LHCN-M2 (cell line): ENCODE measurements around the gene FAM131A. TPM values are rescaled to one million over a fixed set of nuclear protein-coding genes. Genes with fewer than 3 reads are reported as not detected.

Source experiments
- DNase-seq: peaks from one replicate; pipeline ENCODE4 v3.0.0-alpha.2; 2012; ENCODE audit warnings: low read depth
- total RNA-seq: library from RNA; depleted of rRNA; stranded (reverse); fragments of >200 nt; gene quantifications from 2 replicates; pipeline ENCODE4 v1.2.3, GENCODE V29; 2014

Gene FAM131A
- total RNA-seq, 1 experiment from 2014 or later: 7.1 TPM

DNA sequence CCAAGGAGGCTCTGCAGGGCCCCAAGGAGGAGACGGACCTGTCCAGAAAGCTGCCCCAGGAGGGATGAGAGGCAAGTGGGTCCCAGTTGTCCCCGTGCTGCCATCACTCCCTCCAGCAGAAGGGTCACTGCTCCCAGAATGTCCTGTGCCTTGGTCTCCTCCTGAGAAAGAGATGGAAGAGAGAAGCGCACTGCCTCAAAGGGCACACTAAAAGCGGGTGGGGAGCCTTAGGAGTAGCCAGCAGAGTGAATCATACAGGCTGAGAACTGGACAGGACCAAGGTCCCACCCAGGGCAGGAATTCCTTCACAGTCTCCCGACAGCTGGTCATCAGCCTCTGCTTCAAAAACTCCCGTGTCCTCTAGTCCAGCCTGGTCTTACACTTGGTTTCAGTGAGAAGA, 36.0 kb downstream of the FAM131A start:
- DNase-seq: peak; percentile 61

DNA sequence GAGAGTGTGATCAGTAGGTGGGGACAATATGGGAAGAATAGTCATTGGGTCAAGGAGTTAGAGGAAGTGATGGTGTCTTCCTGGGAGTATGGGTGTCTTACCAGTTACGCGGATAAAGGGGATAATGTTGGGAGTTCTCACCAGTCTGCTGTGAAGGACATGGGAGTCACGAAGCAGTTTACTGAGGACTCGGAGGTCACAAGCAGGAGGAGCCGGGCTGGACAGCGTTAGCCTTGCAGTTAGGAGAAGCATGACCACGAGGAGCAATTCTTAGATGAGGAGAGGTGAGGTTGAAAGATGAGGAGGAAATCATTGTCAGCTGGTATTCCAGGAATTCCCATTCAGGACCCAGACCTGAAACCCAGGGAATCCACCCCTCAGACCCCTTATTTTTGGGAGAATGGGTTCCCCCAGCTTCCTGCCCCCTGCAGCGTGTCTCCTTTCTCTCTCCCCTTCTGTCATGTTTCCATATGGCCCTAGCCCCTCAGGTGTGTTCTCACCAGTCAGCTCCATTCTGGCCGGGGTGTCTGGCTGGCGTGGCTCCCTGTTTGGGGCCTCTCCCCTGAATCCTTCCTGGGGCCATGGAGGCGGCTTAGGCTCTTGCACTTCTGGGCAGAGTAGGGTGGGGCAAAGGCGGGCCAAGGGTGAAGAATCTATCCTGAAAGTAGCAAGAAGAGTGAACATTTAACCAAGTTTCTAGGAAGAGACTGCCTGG, 38.5 kb downstream of the FAM131A start:
- no peak for DNase-seq

DNA sequence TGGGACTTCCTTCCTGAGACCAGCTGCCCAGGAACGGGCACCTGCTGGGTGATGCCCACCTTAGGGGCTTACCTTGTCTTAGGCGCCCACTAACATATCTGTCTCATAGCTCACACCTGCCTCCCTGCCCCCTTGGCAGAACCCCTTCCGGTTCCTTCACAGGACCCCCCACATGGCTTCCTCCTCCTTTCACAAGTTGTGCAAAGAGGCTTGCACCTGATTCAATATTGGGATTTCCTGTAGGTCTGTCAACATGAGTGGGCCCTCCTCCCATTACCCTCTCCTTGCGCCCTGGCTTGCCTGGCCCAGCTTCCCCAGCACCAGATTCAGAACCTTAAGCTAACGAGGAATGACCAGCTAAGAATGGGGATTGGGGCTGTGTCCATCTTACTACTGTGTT, 40.0 kb downstream of the FAM131A start:
- DNase-seq: no peak

DNA sequence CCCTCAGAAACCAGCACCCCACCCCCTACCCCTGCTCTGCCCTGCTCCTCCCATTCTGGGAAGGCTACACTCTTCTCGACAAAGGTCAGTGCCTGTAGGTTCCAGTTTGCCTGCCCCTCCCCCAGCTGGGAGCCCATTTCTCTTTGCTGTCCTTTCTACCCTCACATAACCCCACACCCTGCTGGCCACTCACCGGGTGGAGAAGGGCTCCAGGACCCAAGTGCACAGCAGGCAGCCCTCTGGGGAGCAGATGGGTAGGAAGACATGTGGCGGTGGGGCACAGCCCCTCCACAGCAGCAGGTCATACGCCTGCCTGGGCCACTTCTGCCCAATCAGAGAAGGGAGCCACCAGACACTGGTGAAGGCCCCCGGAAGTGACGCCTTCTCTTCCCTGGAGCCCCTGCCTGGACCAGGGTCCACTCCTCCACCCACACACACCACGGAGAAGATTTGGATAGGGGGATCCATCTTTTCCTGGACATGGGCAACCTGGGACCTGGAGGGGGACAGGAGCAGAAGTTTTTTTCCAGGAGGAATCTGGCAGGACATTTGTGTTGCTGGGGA, 40.6 kb downstream of the FAM131A start, which contains the start of gene THPO:
THPO (minus strand) TSS at position 326 of the 564 bp plus-strand sequence. CDS start 1,948 bp downstream, outside the sequence.
- no peak for DNase-seq

DNA sequence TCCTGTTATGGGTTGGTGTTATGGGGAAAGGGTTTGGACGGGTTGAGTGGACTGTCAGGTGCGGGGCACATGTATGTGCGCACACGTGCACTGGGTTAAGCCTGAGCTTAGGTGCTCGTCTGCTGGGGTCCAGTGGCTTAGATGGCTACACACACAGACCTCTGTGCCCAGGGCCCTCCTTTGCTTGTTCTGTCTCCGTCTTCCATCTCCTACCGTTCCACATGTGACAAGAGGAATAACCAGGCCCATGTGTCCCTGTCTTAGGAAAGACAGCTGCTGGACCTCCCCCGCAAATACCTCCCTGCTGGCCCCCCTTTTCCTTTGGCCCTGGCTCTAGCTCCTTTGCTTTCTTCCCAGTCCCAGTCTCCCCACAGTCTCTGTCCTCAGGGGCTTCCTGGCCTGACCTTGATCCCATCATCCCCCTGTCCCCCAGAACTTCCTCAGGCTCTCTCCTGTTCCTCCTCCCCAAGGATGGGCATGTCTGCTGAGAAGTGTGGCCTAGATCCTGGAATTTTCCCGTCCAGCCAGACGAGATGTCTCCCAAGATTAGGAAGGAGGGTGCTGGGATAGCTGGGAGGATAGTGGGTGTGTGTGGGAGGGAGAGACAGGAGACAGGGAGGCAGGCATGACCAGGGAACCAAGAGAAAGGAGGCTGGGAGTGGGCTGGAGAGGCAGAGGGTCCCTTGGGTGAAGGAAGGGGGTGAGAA, 41.4 kb downstream of the FAM131A start:
- no peak for DNase-seq

DNA sequence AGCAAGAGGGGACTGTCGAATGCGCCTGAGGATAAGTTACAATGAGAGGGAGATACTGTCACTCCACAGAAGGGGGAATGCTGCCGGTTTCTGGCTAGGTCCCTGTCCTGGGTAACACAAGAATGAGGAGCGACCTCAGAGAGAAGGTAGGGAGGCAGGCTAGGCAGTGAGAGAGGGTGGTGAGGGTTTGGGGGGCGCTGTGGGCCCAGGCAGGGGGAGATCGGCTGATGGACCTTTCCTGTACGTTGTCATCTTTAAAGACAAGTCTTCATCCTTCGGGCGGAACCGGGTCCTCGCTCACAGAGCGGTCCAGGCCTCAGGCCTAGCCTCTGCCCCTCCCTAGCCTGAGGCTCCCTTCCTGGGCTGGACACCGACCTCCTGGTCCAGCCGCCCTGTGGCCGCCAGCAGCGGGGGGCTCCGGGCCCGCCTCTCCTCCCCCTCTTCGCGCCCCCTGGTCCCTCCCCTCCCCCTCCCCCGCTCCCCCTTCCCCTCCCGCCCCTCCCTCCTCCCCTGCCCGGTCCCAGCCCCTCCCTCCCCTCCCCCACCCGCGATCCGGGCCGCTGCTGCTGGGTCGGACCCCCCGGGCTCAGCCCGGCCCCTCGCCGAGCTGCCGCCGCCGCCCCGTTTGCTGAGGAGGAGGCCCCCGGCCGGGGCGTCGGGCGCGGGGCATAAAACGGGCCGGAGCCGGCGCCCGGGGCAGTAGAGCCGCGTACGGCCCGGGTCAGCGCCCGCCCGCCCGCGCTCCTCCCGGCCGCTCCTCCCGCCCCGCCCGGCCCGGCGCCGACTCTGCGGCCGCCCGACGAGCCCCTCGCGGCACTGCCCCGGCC, 42.2 kb downstream of the FAM131A start, which contains the start of gene CHRD:
CHRD (plus strand) TSS at position 697 of the 827 bp plus-strand sequence. CDS start 265 bp downstream, outside the sequence.
- no peak for DNase-seq

DNA sequence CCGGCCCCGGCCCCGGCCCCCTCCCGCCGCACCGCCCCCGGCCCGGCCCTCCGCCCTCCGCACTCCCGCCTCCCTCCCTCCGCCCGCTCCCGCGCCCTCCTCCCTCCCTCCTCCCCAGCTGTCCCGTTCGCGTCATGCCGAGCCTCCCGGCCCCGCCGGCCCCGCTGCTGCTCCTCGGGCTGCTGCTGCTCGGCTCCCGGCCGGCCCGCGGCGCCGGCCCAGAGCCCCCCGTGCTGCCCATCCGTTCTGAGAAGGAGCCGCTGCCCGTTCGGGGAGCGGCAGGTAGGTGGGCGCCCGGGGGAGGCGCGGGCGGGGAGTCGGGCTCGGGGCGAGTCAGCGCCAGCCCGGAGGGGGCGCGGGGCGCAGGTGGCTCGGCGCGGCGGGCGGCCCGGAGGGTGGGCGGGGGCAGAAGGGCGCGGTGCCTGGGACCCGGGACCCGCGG, 42.8 kb downstream of the FAM131A start:
- peak; percentile 23 for DNase-seq

DNA sequence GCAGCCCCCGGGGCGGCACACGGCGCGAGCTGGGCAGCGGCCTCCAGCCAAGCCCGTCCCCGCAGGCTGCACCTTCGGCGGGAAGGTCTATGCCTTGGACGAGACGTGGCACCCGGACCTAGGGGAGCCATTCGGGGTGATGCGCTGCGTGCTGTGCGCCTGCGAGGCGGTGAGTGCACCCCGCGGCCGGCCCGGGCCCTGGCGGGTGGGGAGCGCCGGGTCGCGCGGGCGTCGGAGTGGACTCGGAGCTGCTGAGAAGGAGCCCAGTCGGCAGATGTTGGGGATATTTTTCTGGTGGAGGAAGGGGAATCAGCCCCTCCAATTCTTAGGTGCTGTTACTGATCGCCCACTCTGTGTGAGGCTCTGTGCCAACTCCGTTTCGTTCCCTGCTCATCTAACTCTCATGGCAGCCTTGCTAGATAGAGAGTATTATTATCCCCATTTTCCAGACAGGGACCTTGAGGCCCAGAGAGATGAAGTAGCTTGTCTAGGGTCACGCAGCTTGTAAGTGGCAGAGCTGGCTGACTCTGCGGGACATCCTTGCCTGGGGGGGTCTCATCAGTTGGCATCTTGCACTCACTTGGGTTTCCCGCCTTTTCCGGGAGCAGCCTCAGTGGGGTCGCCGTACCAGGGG, 43.3 kb downstream of the FAM131A start:
- DNase-seq: no peak

DNA sequence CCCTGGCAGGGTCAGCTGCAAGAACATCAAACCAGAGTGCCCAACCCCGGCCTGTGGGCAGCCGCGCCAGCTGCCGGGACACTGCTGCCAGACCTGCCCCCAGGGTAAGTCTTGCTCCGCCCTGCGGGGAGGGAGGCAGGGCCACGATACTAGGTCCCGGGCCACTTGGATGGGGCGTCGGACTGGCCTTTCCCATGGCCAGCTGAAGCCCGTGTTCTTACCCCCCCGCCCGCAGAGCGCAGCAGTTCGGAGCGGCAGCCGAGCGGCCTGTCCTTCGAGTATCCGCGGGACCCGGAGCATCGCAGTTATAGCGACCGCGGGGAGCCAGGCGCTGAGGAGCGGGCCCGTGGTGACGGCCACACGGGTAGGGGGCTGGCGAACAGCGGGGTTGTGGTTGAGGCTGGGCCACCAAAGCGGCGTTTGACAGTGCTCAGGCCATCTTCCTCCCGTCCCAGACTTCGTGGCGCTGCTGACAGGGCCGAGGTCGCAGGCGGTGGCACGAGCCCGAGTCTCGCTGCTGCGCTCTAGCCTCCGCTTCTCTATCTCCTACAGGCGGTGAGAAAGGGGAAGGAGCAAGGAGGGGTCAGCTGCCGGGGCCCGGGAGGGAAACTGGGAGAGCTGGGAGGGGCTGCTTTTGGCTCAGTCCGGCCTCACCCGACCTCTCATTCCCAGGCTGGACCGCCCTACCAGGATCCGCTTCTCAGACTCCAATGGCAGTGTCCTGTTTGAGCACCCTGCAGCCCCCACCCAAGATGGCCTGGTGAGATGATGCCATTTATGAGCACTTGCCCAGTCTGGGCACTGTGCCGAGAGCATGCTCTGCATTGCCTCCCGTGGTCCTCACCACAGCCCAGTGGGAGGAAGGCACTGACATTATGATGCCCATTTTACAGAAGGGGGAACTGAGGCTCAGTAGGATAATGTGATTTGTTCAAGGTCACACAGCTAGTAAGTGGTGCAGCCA, 44.1 kb downstream of the FAM131A start:
- no peak for DNase-seq

DNA sequence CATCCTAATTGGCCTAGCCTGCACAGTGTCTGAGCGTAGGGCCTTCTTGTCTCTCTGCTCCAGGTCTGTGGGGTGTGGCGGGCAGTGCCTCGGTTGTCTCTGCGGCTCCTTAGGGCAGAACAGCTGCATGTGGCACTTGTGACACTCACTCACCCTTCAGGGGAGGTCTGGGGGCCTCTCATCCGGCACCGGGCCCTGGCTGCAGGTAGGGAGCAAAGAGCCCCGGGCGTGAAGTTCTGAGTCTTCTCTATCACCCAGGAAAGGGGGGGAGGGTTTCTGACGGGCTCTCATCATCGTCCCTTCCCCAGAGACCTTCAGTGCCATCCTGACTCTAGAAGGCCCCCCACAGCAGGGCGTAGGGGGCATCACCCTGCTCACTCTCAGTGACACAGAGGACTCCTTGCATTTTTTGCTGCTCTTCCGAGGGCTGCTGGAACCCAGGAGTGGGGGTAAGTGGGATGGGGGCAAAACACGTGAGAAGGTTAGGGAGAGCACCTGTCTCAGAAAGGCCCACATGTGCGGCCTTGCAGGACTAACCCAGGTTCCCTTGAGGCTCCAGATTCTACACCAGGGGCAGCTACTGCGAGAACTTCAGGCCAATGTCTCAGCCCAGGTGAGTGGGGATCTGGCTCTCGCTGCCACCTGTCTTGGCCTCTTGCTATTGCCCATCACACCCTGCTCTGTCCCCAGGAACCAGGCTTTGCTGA, 45.1 kb downstream of the FAM131A start:
- DNase-seq: no peak

DNA sequence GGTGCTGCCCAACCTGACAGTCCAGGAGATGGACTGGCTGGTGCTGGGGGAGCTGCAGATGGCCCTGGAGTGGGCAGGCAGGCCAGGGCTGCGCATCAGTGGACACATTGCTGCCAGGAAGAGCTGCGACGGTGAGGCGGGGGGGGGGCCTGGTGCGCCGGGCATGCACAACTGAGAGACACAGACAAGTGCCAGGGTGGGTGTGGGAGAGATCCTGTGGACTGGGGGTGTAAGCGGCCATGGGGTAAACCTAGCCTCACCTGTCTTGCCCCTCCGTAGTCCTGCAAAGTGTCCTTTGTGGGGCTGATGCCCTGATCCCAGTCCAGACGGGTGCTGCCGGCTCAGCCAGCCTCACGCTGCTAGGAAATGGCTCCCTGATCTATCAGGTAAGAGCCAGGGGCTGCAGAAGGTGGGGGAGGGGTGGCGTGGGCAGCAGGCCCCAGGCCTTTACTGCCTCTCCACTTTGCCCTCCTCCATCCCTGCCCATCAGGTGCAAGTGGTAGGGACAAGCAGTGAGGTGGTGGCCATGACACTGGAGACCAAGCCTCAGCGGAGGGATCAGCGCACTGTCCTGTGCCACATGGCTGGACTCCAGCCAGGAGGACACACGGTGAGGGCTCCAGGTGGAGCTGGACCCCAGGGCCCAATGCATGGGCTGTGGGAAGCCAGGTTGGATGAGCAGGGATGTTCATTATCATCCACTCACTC, 45.8 kb downstream of the FAM131A start:
- DNase-seq: no peak

DNA sequence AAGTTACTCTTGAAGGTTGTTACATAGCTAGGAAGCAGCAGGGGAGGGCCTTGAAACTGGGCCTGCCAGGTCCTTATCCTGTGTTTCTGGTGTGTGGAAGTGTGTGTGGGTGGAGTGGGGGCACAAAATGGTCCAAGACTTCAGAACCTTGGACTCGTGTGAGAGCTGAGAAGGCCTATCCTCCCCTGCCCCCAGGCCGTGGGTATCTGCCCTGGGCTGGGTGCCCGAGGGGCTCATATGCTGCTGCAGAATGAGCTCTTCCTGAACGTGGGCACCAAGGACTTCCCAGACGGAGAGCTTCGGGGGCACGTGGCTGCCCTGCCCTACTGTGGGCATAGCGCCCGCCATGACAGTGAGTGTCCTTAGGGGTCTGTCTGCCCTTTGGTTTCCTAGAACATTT, 46.9 kb downstream of the FAM131A start:
- DNase-seq: no peak

DNA sequence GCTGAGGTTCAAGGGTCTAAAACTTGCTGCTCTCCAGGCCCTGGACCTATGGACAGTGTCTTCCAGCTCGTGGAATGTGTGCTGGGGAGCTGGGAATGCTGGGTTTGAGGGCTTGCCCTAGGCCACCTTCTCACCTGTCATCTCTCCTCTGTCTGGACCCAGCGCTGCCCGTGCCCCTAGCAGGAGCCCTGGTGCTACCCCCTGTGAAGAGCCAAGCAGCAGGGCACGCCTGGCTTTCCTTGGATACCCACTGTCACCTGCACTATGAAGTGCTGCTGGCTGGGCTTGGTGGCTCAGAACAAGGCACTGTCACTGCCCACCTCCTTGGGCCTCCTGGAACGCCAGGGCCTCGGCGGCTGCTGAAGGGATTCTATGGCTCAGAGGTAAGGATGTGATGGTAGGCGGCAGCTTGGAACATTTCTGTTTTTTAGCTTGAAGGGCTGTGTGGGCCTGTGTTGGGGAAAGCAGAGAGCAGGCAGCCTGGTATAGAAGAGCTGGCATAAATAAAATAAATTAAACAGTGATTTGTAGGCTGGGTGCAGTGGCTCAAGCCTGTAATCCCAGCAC, 47.5 kb downstream of the FAM131A start:
- no peak for DNase-seq

DNA sequence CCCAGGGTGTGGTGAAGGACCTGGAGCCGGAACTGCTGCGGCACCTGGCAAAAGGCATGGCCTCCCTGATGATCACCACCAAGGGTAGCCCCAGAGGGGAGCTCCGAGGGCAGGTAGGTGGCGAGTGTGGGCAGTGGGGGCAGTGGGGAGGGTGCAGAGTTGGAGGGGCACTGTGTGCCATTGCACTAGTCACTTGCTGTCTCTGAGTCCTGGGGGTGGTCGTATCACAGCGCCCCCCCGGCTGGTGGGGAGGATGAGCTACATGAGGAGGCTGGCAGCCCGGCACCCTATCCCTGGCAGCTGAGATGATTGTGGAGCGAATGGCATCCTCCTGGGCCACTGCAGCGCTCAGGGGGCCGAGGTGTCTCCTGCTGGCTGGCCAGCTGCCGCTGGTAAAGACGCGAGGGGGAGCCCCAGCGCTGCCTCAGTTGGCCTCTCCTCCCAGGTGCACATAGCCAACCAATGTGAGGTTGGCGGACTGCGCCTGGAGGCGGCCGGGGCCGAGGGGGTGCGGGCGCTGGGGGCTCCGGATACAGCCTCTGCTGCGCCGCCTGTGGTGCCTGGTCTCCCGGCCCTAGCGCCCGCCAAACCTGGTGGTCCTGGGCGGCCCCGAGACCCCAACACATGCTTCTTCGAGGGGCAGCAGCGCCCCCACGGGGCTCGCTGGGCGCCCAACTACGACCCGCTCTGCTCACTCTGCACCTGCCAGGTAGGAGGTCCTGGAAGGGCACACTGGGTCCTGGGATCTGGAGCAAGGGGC, 48.8 kb downstream of the FAM131A start:
- no peak for DNase-seq

DNA sequence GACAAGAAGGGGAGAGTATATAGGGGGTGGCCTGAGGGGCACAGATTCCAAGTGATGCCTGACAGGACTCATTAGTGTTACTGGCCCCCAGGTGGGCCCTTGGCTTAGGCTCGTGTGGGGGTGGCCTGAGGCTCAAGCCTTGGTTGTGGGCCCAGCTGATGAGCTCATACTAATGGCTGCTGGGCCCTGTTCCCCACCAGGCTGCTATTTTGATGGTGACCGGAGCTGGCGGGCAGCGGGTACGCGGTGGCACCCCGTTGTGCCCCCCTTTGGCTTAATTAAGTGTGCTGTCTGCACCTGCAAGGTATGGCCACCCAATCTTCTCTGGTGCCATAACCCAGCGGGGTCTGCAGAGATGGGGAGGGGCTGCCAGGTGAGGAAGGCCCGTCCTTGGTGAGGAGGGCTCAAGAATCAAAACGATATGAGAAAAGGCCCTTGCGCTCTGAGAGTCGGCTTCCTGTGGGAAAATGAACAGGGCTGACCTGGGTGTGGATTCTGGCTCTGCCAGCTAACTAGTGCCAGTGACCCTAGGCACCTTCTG, 49.8 kb downstream of the FAM131A start:
- DNase-seq: no peak

DNA sequence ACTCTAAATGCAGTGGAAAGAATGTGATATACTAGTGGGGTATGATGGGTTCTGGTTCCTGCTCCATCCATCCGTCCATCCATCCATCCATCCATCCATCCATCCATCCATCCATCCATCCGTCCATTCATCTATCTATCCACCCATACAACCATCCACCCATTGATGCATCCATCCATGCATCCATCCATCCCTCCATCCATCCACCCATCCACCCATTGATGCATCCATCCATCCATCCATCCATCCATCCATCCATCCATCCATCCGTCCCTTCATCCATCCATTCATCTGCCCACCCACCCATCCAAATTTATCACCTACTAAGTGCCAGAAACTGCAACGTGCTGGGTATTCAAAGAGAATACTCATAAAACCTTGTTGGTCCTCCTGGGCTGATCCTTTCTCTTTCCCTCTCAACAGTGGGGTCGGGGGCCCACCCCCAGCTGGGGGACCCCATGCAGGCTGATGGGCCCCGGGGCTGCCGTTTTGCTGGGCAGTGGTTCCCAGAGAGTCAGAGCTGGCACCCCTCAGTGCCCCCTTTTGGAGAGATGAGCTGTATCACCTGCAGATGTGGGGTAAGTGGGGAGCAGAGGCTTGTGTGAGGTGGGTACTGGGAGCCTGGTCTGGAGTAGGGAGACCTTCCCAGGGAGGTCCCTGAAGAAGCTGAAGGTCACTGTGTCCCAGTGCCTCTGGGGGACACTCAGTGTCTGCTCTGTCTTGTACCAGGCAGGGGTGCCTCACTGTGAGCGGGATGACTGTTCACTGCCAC, 51.0 kb downstream of the FAM131A start:
- DNase-seq: no peak

DNA sequence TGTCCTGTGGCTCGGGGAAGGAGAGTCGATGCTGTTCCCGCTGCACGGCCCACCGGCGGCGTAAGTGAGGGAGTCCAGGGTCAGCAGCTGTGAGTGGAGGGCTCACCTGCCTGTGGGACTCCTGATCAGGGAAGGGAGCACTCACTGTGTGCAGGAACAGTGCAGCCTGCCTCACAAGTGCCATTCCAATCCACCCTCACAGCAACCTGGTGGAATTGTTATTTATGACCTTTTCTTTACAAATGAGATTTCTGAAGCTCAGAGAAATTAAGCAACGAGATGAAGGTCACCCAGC, 51.5 kb downstream of the FAM131A start:
- DNase-seq: no peak
